ENCODE results near the gene TTC21B.
"Not testable (repeated sequence)": the region's sequence is repeated elsewhere in the genome, so short reads cannot be mapped to it uniquely, and the experiment has no call there.

DNA sequence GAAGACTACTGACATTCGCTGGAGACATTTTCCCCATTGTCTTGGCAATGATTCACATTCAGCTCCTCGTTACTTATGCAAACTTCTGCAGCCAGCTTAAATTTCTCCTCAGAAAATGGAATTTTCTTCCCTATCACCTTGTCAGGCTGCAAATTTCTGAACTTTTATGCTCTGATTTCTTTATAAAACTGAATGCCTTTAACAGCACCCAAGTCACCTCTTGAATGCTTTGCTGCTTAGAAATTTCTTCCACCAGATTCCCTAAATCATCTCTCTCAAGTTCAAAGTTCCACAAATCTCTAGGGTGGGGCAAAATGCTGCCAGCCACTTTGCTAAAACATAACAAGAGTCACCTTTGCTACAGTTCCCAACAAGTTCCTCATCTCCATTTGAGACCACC, 92.5 kb downstream of the TTC21B start:
- TF ChIP-seq, protein P1, sequence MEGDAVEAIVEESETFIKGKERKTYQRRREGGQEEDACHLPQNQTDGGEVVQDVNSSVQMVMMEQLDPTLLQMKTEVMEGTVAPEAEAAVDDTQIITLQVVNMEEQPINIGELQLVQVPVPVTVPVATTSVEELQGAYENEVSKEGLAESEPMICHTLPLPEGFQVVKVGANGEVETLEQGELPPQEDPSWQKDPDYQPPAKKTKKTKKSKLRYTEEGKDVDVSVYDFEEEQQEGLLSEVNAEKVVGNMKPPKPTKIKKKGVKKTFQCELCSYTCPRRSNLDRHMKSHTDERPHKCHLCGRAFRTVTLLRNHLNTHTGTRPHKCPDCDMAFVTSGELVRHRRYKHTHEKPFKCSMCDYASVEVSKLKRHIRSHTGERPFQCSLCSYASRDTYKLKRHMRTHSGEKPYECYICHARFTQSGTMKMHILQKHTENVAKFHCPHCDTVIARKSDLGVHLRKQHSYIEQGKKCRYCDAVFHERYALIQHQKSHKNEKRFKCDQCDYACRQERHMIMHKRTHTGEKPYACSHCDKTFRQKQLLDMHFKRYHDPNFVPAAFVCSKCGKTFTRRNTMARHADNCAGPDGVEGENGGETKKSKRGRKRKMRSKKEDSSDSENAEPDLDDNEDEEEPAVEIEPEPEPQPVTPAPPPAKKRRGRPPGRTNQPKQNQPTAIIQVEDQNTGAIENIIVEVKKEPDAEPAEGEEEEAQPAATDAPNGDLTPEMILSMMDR (conservative IDR thresholded peaks at IDR 0.05; ENCODE audit: low read depth, low read length) = not testable (repeated sequence)
- TF ChIP-seq EZH2 (IDR thresholded peaks at IDR 0.05; ENCODE audit: borderline replicate concordance, low read depth, low read length, poor library complexity, severe bottlenecking) = not testable (repeated sequence)
